A673 (cell line): ENCODE data around the gene SPTLC3.

Source experiments
- EZH2 ChIP-seq: fragments of 200-600 bp; sonication (generic); IDR thresholded peaks from 2 replicates; pipeline ENCODE4 v1.6.1; 2017; ENCODE audit warnings: borderline replicate concordance, low read depth, mild to moderate bottlenecking, mixed read lengths, antibody characterized with exemption, low read length; ENCODE audit not compliant: poor library complexity, severe bottlenecking
- TF ChIP-seq, protein P1 (sequence below): fragments of 300-800, 200-600 bp; sonication (generic); conservative IDR thresholded peaks from 2 replicates; pipeline ENCODE4 v1.5.1; 2017; ENCODE audit warnings: low read depth, mild to moderate bottlenecking, antibody characterized with exemption, low read length, moderate library complexity, mixed read lengths

DNA sequence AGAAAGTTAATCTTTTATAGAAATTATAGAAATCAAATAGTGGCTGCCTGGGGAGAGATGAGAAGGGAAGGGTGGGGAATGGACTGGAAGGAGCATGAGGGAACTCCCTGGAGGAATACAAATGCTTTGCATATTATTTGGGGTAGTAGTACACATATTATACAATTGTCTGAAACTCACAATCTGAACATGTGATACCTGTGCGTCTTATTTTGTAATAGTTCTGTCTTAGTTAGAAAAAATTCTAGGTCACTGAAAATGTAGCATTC lies 30.7 kb upstream of the SPTLC3 start:
- TF ChIP-seq, protein P1, sequence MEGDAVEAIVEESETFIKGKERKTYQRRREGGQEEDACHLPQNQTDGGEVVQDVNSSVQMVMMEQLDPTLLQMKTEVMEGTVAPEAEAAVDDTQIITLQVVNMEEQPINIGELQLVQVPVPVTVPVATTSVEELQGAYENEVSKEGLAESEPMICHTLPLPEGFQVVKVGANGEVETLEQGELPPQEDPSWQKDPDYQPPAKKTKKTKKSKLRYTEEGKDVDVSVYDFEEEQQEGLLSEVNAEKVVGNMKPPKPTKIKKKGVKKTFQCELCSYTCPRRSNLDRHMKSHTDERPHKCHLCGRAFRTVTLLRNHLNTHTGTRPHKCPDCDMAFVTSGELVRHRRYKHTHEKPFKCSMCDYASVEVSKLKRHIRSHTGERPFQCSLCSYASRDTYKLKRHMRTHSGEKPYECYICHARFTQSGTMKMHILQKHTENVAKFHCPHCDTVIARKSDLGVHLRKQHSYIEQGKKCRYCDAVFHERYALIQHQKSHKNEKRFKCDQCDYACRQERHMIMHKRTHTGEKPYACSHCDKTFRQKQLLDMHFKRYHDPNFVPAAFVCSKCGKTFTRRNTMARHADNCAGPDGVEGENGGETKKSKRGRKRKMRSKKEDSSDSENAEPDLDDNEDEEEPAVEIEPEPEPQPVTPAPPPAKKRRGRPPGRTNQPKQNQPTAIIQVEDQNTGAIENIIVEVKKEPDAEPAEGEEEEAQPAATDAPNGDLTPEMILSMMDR = no peak
- TF ChIP-seq EZH2 = no peak
